WTC11 (cell line): ENCODE results near the gene IRX4. TPM values are rescaled to one million over a fixed set of nuclear protein-coding genes. Genes with fewer than 3 reads are reported as not detected.

Experiments used
- ATAC-seq: fragments of 200-7000 bp; cut with Tn5 transposase; 2 replicates; pipeline ENCODE4 v1.10.0; 2021; ENCODE audit warnings: mild to moderate bottlenecking, moderate library complexity
- CTCF ChIA-PET: fragments of 300-600 bp; sonication (Branson Sonifier 250); formaldehyde crosslinking; loops from one replicate; lab custom pipeline; 2021; ENCODE audit warnings: antibody characterized with exemption; lab: Charles Lee
- POLR2A ChIA-PET: fragments of 350-600 bp; sonication (Branson Sonifier 250); formaldehyde crosslinking; loops from one replicate; lab custom pipeline; 2021; ENCODE audit warnings: antibody characterized with exemption; lab: Charles Lee
- DNase-seq: peaks from one replicate; pipeline ENCODE4 v3.0.0; 2021; ENCODE audit warnings: low spot score
- H3K27ac Mint-ChIP-seq: 2 replicates; pipeline ENCODE4 v1.8.0; 2021; ENCODE audit warnings: mixed read lengths
- H3K27me3 Mint-ChIP-seq: 2 replicates; pipeline ENCODE4 v1.8.0; 2021; ENCODE audit warnings: low read depth, mild to moderate bottlenecking, moderate library complexity, mixed read lengths
- H3K36me3 Mint-ChIP-seq: 2 replicates; pipeline ENCODE4 v1.8.0; 2021; ENCODE audit warnings: mixed read lengths
- H3K4me1 Mint-ChIP-seq: 2 replicates; pipeline ENCODE4 v1.8.0; 2022; ENCODE audit warnings: mixed read lengths
- H3K4me3 Mint-ChIP-seq: 2 replicates; pipeline ENCODE4 v1.8.0; 2021; ENCODE audit warnings: mild to moderate bottlenecking, moderate library complexity, mixed read lengths
- H3K9me3 Mint-ChIP-seq: 2 replicates; pipeline ENCODE4 v1.8.0; 2021; ENCODE audit warnings: mixed read lengths
- AR ChIP-seq: fragments of 250-450 bp; sonication (Bioruptor Pico); IDR thresholded peaks from 2 replicates; pipeline ENCODE4 v1.9.0; 2021; ENCODE audit warnings: mild to moderate bottlenecking
- ATF6 ChIP-seq: sonication (generic); formaldehyde crosslinking; IDR thresholded peaks from 2 replicates; pipeline ENCODE4 v1.8.1; 2023; ENCODE audit warnings: mild to moderate bottlenecking, missing genetic modification reagents
- ELF4 ChIP-seq: sonication (generic); formaldehyde crosslinking; IDR thresholded peaks from 2 replicates; pipeline ENCODE4 v1.8.1; 2022; ENCODE audit warnings: low read depth, mild to moderate bottlenecking, moderate library complexity, missing genetic modification reagents
- GTF2I ChIP-seq: fragments of 250-450 bp; sonication (Bioruptor Pico); conservative IDR thresholded peaks from 2 replicates; pipeline ENCODE4 v1.4.0; 2021; ENCODE audit warnings: mild to moderate bottlenecking
- IRF1 ChIP-seq: sonication (generic); formaldehyde crosslinking; IDR thresholded peaks from 2 replicates; pipeline ENCODE4 v1.8.0; 2023; ENCODE audit warnings: missing genetic modification reagents
- KAT7 ChIP-seq: sonication (generic); formaldehyde crosslinking; IDR thresholded peaks from 2 replicates; pipeline ENCODE4 v1.8.1; 2023; ENCODE audit warnings: missing genetic modification reagents, mild to moderate bottlenecking, borderline replicate concordance
- MYBL2 ChIP-seq: sonication (generic); formaldehyde crosslinking; IDR thresholded peaks from 2 replicates; pipeline ENCODE4 v1.8.1; 2023; ENCODE audit warnings: mild to moderate bottlenecking, moderate library complexity, missing genetic modification reagents
- NR1H2 ChIP-seq: sonication (generic); formaldehyde crosslinking; IDR thresholded peaks from 2 replicates; pipeline ENCODE4 v1.9.0; 2021; ENCODE audit warnings: mild to moderate bottlenecking, moderate library complexity, missing genetic modification reagents
- NR3C1 ChIP-seq: sonication (generic); formaldehyde crosslinking; conservative IDR thresholded peaks from 2 replicates; pipeline ENCODE4 v1.8.1; 2023; ENCODE audit warnings: low read depth, mild to moderate bottlenecking, missing genetic modification reagents
- OVOL2 ChIP-seq: fragments of 250-450 bp; sonication (Bioruptor Pico); IDR thresholded peaks from 2 replicates; pipeline ENCODE4 v1.9.0; 2021; ENCODE audit warnings: mild to moderate bottlenecking, borderline replicate concordance
- RELA ChIP-seq: sonication (generic); formaldehyde crosslinking; IDR thresholded peaks from 2 replicates; pipeline ENCODE4 v1.8.1; 2022; ENCODE audit warnings: missing genetic modification reagents, mild to moderate bottlenecking, borderline replicate concordance
- ZNF138 ChIP-seq: sonication (generic); formaldehyde crosslinking; conservative IDR thresholded peaks from 2 replicates; pipeline ENCODE4 v1.8.1; 2022; ENCODE audit warnings: mild to moderate bottlenecking, moderate library complexity, missing genetic modification reagents
- ZNF423 ChIP-seq: fragments of 250-450 bp; sonication (Bioruptor Pico); IDR thresholded peaks from 2 replicates; pipeline ENCODE4 v2.1.2; 2022; ENCODE audit warnings: mild to moderate bottlenecking, moderate library complexity
- total RNA-seq: library from RNA; stranded (reverse); gene quantifications from 3 replicates; pipeline ENCODE4 v1.2.3, GENCODE V29; 2021
- TF ChIP-seq, protein P1 (sequence below): sonication (generic); formaldehyde crosslinking; IDR thresholded peaks from 2 replicates; pipeline ENCODE4 v1.8.0; 2023; ENCODE audit warnings: mild to moderate bottlenecking, missing genetic modification reagents
- TF ChIP-seq, protein P2 (sequence below): fragments of 250-450 bp; sonication (Bioruptor Pico); conservative IDR thresholded peaks from 2 replicates; pipeline ENCODE4 v1.9.0; 2021; ENCODE audit warnings: mild to moderate bottlenecking

The IRX4 gene
- total RNA-seq, 1 experiment from 2014 or later, result 9.0 TPM

DNA sequence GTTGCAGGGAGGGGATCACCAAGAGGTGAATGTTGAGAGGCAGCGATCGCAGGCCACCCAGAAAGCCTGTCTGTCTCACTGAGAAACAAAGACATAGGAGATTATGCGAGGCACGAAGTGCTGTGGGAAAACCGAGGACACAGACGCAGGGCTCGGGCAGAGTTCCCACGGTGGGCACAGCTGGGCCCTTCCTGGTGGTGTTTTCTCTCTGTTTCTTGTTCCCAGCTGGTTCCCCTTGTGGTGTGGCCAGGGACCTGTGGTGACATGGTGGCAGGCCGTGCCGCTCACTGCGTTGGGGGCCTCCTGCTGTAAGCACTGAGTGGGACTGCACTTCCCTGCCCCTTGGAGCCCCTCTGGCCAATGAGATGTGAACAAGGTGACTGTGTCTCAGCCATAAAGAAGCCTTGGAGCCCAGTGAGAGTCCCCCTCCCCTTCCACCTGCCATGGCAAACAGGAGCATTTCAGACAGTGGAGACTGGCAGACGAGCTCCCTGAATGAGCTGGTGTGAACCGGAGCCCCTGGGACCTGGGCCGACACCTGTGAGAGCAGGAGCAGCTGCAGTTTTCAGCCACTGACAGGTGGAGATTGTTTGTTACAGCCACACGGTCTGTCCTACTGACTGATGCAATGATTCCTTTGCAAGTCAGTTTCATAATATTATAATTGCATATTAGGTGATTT lies 13.2 kb upstream of the IRX4 start (continued):
- TF ChIP-seq, protein P1, sequence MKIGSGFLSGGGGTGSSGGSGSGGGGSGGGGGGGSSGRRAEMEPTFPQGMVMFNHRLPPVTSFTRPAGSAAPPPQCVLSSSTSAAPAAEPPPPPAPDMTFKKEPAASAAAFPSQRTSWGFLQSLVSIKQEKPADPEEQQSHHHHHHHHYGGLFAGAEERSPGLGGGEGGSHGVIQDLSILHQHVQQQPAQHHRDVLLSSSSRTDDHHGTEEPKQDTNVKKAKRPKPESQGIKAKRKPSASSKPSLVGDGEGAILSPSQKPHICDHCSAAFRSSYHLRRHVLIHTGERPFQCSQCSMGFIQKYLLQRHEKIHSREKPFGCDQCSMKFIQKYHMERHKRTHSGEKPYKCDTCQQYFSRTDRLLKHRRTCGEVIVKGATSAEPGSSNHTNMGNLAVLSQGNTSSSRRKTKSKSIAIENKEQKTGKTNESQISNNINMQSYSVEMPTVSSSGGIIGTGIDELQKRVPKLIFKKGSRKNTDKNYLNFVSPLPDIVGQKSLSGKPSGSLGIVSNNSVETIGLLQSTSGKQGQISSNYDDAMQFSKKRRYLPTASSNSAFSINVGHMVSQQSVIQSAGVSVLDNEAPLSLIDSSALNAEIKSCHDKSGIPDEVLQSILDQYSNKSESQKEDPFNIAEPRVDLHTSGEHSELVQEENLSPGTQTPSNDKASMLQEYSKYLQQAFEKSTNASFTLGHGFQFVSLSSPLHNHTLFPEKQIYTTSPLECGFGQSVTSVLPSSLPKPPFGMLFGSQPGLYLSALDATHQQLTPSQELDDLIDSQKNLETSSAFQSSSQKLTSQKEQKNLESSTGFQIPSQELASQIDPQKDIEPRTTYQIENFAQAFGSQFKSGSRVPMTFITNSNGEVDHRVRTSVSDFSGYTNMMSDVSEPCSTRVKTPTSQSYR (CRISPR knock-in tag), result no peak
- TF ChIP-seq NR3C1 (no peak), NR1H2 (CRISPR knock-in tag) (no peak), MYBL2 (CRISPR knock-in tag) (no peak), RELA (CRISPR knock-in tag) (no peak), ATF6 (CRISPR knock-in tag) (no peak)
- TF ChIP-seq, protein P2, sequence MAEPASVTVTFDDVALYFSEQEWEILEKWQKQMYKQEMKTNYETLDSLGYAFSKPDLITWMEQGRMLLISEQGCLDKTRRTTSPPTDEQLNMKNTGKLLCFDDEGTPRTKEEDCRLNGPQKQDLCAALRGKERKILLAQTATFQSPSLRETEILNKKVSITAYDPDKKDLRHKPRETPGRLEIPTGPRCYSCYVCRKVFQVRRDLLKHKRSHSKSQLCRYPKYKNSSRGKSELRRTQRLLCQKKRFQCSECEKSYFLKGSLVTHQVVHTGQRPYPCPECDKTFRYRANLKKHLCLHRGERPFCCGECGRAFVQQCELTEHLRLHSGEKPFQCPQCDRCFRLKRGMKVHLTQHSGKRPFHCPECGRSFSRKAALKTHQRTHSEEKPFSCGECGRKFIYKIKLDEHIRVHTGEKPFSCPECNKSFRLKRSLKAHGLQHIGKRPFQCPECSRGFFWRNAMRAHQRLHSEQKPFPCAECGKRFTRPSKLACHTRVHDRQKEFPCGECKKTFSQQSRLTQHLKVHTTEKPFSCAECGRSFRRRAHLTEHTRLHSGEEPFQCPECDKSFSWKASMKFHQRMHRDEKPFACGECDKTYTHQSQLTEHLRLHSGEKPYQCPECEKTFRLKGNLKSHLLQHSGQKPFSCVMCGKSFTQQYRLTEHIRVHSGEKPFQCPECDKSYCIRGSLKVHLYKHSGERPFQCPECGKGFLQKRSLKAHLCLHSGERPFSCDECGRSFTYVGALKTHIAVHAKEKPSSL (CRISPR knock-in tag), result no peak

- DNase-seq (no peak), ATAC-seq (no peak)
- H3K27me3 Mint-ChIP-seq, result peaks cover 32% of the 10 kb centered on the region
- no peaks in the 10 kb centered on the region for H3K36me3 Mint-ChIP-seq
- ChIA-PET CTCF (interaction anchor here (1.0 kb wide), 1 partner anchor 9 kb away, joined by 4 read pairs; no protein-coding TSS in a partner anchor), POLR2A (no interaction called here)
- H3K27ac Mint-ChIP-seq, result no peak overlapping the region
- TF ChIP-seq KAT7, result no peak
- no peak for TF ChIP-seq IRF1 (CRISPR knock-in tag)
- TF ChIP-seq ZNF138 (CRISPR knock-in tag), result no peak
- no peak for TF ChIP-seq GTF2I (CRISPR knock-in tag)
- no peak for TF ChIP-seq ZNF423
- no peak for TF ChIP-seq ELF4 (CRISPR knock-in tag)
- TF ChIP-seq OVOL2 (CRISPR knock-in tag), result no peak
- no peak for TF ChIP-seq AR
- H3K4me3 Mint-ChIP-seq, result no peak overlapping the region
- H3K4me1 Mint-ChIP-seq, result peaks cover 5% of the 10 kb centered on the region
- H3K9me3 Mint-ChIP-seq, result no peaks in the 10 kb centered on the region
Observed at GRCh38 chr5:1894243-1894642, 11.5 kb upstream of the IRX4 start.
